GM18511 (cell line): ENCODE results near the gene S100PBP.

Source experiments
- ATAC-seq: cut with Tn5 transposase; IDR thresholded peaks from one replicate; pipeline ENCODE4 v1.9.1; 2021; ENCODE audit warnings: mild to moderate bottlenecking, moderate library complexity; ENCODE audit not compliant: unreplicated experiment

Gene S100PBP

GRCh38 chr1:32886004-32886827 lies 68.8 kb downstream of the S100PBP start, which contains the start of gene HPCA:
TSS of gene HPCA (plus strand) at chr1:32886491. CDS start at chr1:32888899, 2,408 bp downstream.
- no peak for ATAC-seq

GRCh38 chr1:32886828-32887414 lies 69.5 kb downstream of the S100PBP start:
- no peak for ATAC-seq

GRCh38 chr1:32887623-32888022 lies 70.2 kb downstream of the S100PBP start:
- no peak for ATAC-seq

GRCh38 chr1:32888134-32888533 lies 70.7 kb downstream of the S100PBP start:
- ATAC-seq = no peak

- no peak for ATAC-seq
These were observed 71.4 kb downstream of the S100PBP start for GRCh38 chr1:32888677-32889420.

- no peak for ATAC-seq
These were observed 72.4 kb downstream of the S100PBP start for GRCh38 chr1:32889731-32890278.

GRCh38 chr1:32890516-32891240 lies 73.2 kb downstream of the S100PBP start:
- ATAC-seq = no peak

GRCh38 chr1:32891241-32891570 lies 73.8 kb downstream of the S100PBP start:
- no peak for ATAC-seq

GRCh38 chr1:32891630-32892029 lies 74.2 kb downstream of the S100PBP start:
- ATAC-seq = no peak

GRCh38 chr1:32892368-32893197 lies 75.1 kb downstream of the S100PBP start:
- no peak for ATAC-seq

- no peak for ATAC-seq
These were observed 76.0 kb downstream of the S100PBP start for GRCh38 chr1:32893198-32894018.

GRCh38 chr1:32894019-32894600 lies 76.7 kb downstream of the S100PBP start:
- no peak for ATAC-seq

GRCh38 chr1:32894681-32895080 lies 77.2 kb downstream of the S100PBP start:
- ATAC-seq = no peak

GRCh38 chr1:32895325-32896215 lies 78.1 kb downstream of the S100PBP start:
- no peak for ATAC-seq

- no peak for ATAC-seq
These were observed 79.0 kb downstream of the S100PBP start for GRCh38 chr1:32896451-32896850.

- no peak for ATAC-seq
These were observed 79.9 kb downstream of the S100PBP start for GRCh38 chr1:32897082-32898049.

GRCh38 chr1:32898056-32898455 lies 80.6 kb downstream of the S100PBP start:
- ATAC-seq = no peak
